GM10266 (cell line): ENCODE results near the gene LMF1.

Experiments used
- DNase-seq: peaks from one replicate; pipeline ENCODE4 v3.0.0; 2012; ENCODE audit errors: extremely low spot score
- TF ChIP-seq, protein P1 (sequence below): IDR thresholded peaks from 2 replicates; pipeline ENCODE4 v1.5.1; 2012; ENCODE audit warnings: mild to moderate bottlenecking, low read depth; ENCODE audit not compliant: control insufficient read depth, insufficient read depth; ENCODE audit errors: missing control alignments

The LMF1 gene

GRCh38 chr16:907361-907760 is 63.4 kb downstream of the LMF1 start:
- no peak for DNase-seq
- TF ChIP-seq, protein P1, sequence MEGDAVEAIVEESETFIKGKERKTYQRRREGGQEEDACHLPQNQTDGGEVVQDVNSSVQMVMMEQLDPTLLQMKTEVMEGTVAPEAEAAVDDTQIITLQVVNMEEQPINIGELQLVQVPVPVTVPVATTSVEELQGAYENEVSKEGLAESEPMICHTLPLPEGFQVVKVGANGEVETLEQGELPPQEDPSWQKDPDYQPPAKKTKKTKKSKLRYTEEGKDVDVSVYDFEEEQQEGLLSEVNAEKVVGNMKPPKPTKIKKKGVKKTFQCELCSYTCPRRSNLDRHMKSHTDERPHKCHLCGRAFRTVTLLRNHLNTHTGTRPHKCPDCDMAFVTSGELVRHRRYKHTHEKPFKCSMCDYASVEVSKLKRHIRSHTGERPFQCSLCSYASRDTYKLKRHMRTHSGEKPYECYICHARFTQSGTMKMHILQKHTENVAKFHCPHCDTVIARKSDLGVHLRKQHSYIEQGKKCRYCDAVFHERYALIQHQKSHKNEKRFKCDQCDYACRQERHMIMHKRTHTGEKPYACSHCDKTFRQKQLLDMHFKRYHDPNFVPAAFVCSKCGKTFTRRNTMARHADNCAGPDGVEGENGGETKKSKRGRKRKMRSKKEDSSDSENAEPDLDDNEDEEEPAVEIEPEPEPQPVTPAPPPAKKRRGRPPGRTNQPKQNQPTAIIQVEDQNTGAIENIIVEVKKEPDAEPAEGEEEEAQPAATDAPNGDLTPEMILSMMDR, result no peak

- no peak for DNase-seq
- TF ChIP-seq, protein P1, result no peak
Measured at GRCh38 chr16:906296-906695, 64.5 kb downstream of the LMF1 start.

GRCh38 chr16:901715-902601 is 68.8 kb downstream of the LMF1 start:
- no peak for DNase-seq
- TF ChIP-seq, protein P1, result no peak

GRCh38 chr16:901149-901548 is 69.6 kb downstream of the LMF1 start:
- no peak for DNase-seq
- TF ChIP-seq, protein P1, result no peak

GRCh38 chr16:900211-900610 is 70.6 kb downstream of the LMF1 start:
- no peak for DNase-seq
- TF ChIP-seq, protein P1, result no peak

- TF ChIP-seq, protein P1, result no peak
- DNase-seq, result no peak
Measured at GRCh38 chr16:899683-900060, 71.1 kb downstream of the LMF1 start.

DNA sequence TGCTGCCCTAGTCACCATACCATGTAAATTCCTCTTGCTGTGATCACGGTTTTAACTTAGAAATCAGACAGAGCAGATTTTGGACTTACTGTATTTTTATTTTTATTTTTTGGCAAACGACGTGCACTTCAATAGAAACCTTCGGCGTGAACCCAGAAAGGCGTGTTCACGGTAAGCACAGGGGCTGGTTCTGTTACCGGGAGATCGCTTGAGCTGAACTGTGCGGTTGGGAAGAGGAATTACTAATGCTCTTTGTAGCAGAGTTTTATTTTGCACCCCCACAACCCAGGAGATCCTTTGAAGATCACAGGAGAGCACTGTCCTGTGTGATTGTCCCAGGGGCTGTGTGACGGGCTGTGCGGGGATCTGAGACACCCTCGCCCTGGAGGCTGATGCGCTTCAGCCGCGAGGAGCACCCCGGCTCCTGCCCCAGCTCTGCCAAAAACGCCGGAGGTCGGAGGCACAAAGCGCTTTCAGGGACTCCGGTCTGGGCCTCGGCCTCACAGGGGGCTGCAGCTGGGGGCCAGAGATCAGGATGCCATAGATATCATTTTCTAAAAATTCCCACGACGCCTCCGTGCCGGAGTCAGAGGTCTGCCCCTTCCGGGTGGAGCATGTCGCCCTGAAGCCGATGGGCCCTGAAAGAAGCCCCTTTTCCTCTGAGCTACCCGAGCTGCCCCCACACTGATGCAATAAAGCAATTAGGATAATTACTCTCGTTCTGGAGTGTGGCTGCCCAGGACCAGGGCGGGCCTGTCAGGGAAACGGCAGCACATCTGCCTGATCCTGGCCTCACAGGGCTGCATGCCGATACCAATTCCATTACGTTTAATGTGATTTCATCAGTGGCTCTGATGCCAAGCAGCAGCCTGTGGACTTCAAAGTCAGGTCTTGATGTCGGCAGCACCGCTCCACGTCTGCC is 71.8 kb downstream of the LMF1 start:
- TF ChIP-seq, protein P1, result no peak
- DNase-seq, result no peak
